Astrocyte (in vitro differentiated cells and primary cell): ENCODE measurements around the gene FAM13A. TPM values are rescaled to one million over a fixed set of nuclear protein-coding genes. Genes with fewer than 3 reads are reported as not detected.

Source experiments
- DNase-seq: peaks from one replicate; pipeline ENCODE4 v3.0.0-alpha.2; 2010; ENCODE audit warnings: low read depth
- FAIRE-seq: peaks from 2 replicates; lab custom pipeline; 2011; peaks lifted over from hg19 to GRCh38; lab: Jason Lieb, UNC
- H2AFZ ChIP-seq: 2 replicates; pipeline ENCODE4 v1.6.0; 2012; ENCODE audit warnings: low read depth, low read length, inconsistent platforms
- H3K27ac ChIP-seq: 2 replicates; pipeline ENCODE4 v1.5.1; 2011; ENCODE audit warnings: low read depth, low read length, inconsistent platforms
- H3K27me3 ChIP-seq: 2 replicates; pipeline ENCODE4 v1.6.0; 2011; ENCODE audit warnings: low read length, inconsistent platforms; ENCODE audit not compliant: insufficient read depth
- H3K36me3 ChIP-seq: 2 replicates; pipeline ENCODE4 v1.5.1; 2011; ENCODE audit warnings: low read length, inconsistent platforms; ENCODE audit not compliant: insufficient read depth
- H3K4me1 ChIP-seq: 2 replicates; pipeline ENCODE4 v1.5.1; 2011; ENCODE audit warnings: low read length, inconsistent platforms; ENCODE audit not compliant: insufficient read depth
- H3K4me2 ChIP-seq: 2 replicates; pipeline ENCODE4 v1.6.0; 2012; ENCODE audit warnings: low read length, inconsistent platforms
- H3K4me3 ChIP-seq: 2 replicates; pipeline ENCODE4 v1.5.1; 2011; ENCODE audit warnings: low read depth, mild to moderate bottlenecking, low read length, inconsistent platforms; ENCODE audit not compliant: insufficient read depth
- H3K79me2 ChIP-seq: 2 replicates; pipeline ENCODE4 v1.6.0; 2012; ENCODE audit warnings: mild to moderate bottlenecking, low read length, inconsistent platforms; ENCODE audit not compliant: insufficient read depth
- H3K9ac ChIP-seq: 2 replicates; pipeline ENCODE4 v1.6.0; 2012; ENCODE audit warnings: mild to moderate bottlenecking, low read length, inconsistent platforms
- H3K9me3 ChIP-seq: 2 replicates; pipeline ENCODE4 v1.5.1; 2012; ENCODE audit warnings: low read depth, mild to moderate bottlenecking, low read length, inconsistent platforms; ENCODE audit not compliant: insufficient read depth
- H4K20me1 ChIP-seq: 2 replicates; pipeline ENCODE4 v1.6.0; 2012; ENCODE audit warnings: low read length, inconsistent platforms; ENCODE audit not compliant: insufficient read depth
- H3K27ac Mint-ChIP-seq: one replicate; pipeline ENCODE4 v1.8.0; 2021; ENCODE audit warnings: mild to moderate bottlenecking, mixed read lengths; ENCODE audit not compliant: unreplicated experiment
- H3K27me3 Mint-ChIP-seq: one replicate; pipeline ENCODE4 v1.8.0; 2021; ENCODE audit warnings: low read depth, mixed read lengths; ENCODE audit not compliant: unreplicated experiment
- H3K36me3 Mint-ChIP-seq: one replicate; pipeline ENCODE4 v1.8.0; 2021; ENCODE audit warnings: low read depth, mixed read lengths; ENCODE audit not compliant: unreplicated experiment
- H3K4me1 Mint-ChIP-seq: one replicate; pipeline ENCODE4 v1.8.0; 2021; ENCODE audit warnings: low read depth, mixed read lengths; ENCODE audit not compliant: unreplicated experiment
- H3K4me3 Mint-ChIP-seq: one replicate; pipeline ENCODE4 v1.8.0; 2021; ENCODE audit warnings: mild to moderate bottlenecking, moderate library complexity, mixed read lengths; ENCODE audit not compliant: unreplicated experiment
- H3K9me3 Mint-ChIP-seq: one replicate; pipeline ENCODE4 v1.8.0; 2021; ENCODE audit warnings: mild to moderate bottlenecking, mixed read lengths; ENCODE audit not compliant: unreplicated experiment
- CTCF ChIP-seq: IDR thresholded peaks from 2 replicates; pipeline ENCODE4 v1.5.1; 2011; ENCODE audit warnings: low read depth, mild to moderate bottlenecking, inconsistent platforms, low read length, moderate library complexity; ENCODE audit not compliant: insufficient read depth
- EZH2 ChIP-seq: IDR thresholded peaks from 2 replicates; pipeline ENCODE4 v1.6.1; 2012; ENCODE audit warnings: mild to moderate bottlenecking, low read length, inconsistent platforms; ENCODE audit not compliant: insufficient read depth
- total RNA-seq: library from RNA; stranded (reverse); gene quantifications from 2 replicates; pipeline ENCODE4 v1.2.1, GENCODE V29; 2021

Gene FAM13A
- total RNA-seq, 1 donor from 2014 or later = 12.0 TPM

DNA sequence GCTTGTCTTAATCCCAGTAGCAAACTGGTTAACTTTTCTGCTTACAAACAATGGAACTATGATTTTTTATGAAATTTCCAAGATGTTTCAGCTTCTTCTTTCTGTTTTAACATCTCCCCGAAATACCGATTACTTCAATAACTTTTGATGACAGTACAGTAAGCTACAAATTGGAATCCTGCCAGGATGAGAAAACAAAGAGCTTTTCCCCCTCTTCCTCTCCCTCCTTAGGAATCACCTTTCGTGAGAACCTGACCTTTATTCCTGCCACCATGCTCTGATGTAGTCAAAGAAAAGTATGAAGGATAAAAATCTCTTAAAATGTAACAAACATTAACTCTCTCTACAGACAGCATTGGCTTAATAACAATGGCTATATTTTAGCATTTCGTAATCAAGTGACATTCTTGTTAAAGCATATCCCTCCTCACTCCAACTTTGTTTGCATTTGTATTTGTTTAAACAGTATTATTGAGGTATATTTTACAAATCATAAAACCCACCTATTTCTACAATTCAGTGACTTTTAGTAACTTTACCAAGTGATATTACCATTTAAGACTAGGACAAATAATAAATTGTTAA, 210.7 kb downstream of the FAM13A start:
- no peaks in the 10 kb centered on the region for H3K9me3 ChIP-seq
- no peaks in the 10 kb centered on the region for H3K27me3 ChIP-seq
- no peak overlapping the region for H3K4me3 Mint-ChIP-seq
- TF ChIP-seq CTCF (no peak), EZH2 (no peak)
- H3K9me3 Mint-ChIP-seq = no peaks in the 10 kb centered on the region
- no peak overlapping the region for H3K27ac Mint-ChIP-seq
- H3K9ac ChIP-seq = no peak overlapping the region
- H3K79me2 ChIP-seq = no peaks in the 10 kb centered on the region
- H3K36me3 ChIP-seq = no peaks in the 10 kb centered on the region
- FAIRE-seq (no peak), DNase-seq (no peak)
- H3K4me3 ChIP-seq = no peak overlapping the region
- H3K27me3 Mint-ChIP-seq = no peaks in the 10 kb centered on the region
- peaks cover 2% of the 10 kb centered on the region for H3K36me3 Mint-ChIP-seq
- H2AFZ ChIP-seq = no peak overlapping the region
- no peaks in the 10 kb centered on the region for H3K4me1 ChIP-seq
- no peaks in the 10 kb centered on the region for H4K20me1 ChIP-seq
- no peak overlapping the region for H3K27ac ChIP-seq
- H3K4me1 Mint-ChIP-seq = peaks cover 2% of the 10 kb centered on the region
- no peak overlapping the region for H3K4me2 ChIP-seq

DNA sequence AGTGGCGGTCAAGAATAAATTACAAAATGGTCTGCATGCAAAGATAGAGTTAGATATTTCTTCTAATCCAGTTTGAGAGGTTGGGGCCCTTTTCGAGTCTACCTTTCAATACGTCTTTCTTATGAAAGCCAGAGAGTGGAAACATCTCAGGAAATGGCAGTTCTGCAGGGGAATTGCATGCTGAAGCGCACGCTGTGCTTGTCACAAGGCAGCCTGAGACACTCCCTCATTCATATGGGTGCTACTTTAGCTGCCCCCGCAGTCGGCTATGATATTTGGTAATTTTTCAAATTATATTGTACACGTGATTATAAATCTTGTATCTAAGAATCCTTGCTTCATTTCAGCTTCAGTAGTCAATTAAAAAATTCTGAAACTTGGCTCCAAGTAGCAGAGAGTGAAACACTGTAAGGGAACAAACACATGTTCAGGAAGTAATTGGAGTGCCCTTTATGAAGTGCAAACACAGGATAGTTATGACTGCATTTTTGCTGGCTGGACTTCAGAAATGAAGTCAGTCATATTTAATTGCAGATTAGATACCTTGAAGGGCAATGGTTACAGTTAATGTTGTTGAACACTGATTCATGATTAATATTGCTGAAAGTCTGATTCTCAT, 213.8 kb downstream of the FAM13A start:
- no peak for FAIRE-seq
- H4K20me1 ChIP-seq = no peaks in the 10 kb centered on the region
- H3K27me3 ChIP-seq = no peaks in the 10 kb centered on the region
- H3K4me1 ChIP-seq = no peaks in the 10 kb centered on the region
- DNase-seq = no peak
- H3K4me3 Mint-ChIP-seq = no peak overlapping the region
- peaks cover 2% of the 10 kb centered on the region for H3K4me1 Mint-ChIP-seq
- no peak overlapping the region for H3K27ac ChIP-seq
- no peak overlapping the region for H2AFZ ChIP-seq
- H3K9ac ChIP-seq = no peak overlapping the region
- no peaks in the 10 kb centered on the region for H3K36me3 ChIP-seq
- no peak for TF ChIP-seq CTCF
- no peak for TF ChIP-seq EZH2
- no peaks in the 10 kb centered on the region for H3K79me2 ChIP-seq
- H3K9me3 Mint-ChIP-seq = no peaks in the 10 kb centered on the region
- H3K27ac Mint-ChIP-seq = no peak overlapping the region
- no peak overlapping the region for H3K4me3 ChIP-seq
- no peaks in the 10 kb centered on the region for H3K36me3 Mint-ChIP-seq
- H3K9me3 ChIP-seq = no peaks in the 10 kb centered on the region
- H3K27me3 Mint-ChIP-seq = no peaks in the 10 kb centered on the region
- H3K4me2 ChIP-seq = no peak overlapping the region

GRCh38 chr4:88841635-88842034, 215.3 kb downstream of the FAM13A start:
- TF ChIP-seq CTCF (no peak), EZH2 (no peak)
- Histone ChIP-seq H3K9me3 (no peaks in the 10 kb centered on the region), H3K9ac (no peak overlapping the region), H3K36me3 (no peaks in the 10 kb centered on the region), H3K79me2 (no peaks in the 10 kb centered on the region), H3K4me1 (no peaks in the 10 kb centered on the region), H2AFZ (no peak overlapping the region), H3K4me3 (no peak overlapping the region), H3K27me3 (no peaks in the 10 kb centered on the region), H3K27ac (no peak overlapping the region), H4K20me1 (no peaks in the 10 kb centered on the region), H3K4me2 (no peak overlapping the region)
- Mint-ChIP-seq H3K9me3 (no peaks in the 10 kb centered on the region), H3K4me1 (peaks cover 2% of the 10 kb centered on the region), H3K27ac (no peak overlapping the region), H3K4me3 (no peak overlapping the region), H3K27me3 (no peaks in the 10 kb centered on the region), H3K36me3 (no peaks in the 10 kb centered on the region)
- no peak for FAIRE-seq
- DNase-seq = no peak
